Naive thymus-derived CD4-positive, alpha-beta T cell (primary cell): ENCODE data around the gene CELF2. TPM values are rescaled to one million over a fixed set of nuclear protein-coding genes. Genes with fewer than 3 reads are reported as not detected.

Experiments used
- ATAC-seq: fragments of 150-1000 bp; cut with Tn5 transposase; 2 replicates; pipeline ENCODE4 v1.10.0; 2021; ENCODE audit warnings: mild to moderate bottlenecking, moderate library complexity
- CTCF ChIA-PET: fragments of 350-600 bp; sonication (Branson Sonifier 250); formaldehyde crosslinking; loops from one replicate; lab custom pipeline; 2021; ENCODE audit warnings: antibody characterized with exemption; lab: Charles Lee
- POLR2A ChIA-PET: fragments of 350-600 bp; sonication (Branson Sonifier 250); formaldehyde crosslinking; loops from one replicate; lab custom pipeline; 2021; ENCODE audit warnings: antibody characterized with exemption, inconsistent platforms; lab: Charles Lee
- DNase-seq, 9 donors: peaks; one replicate each; pipeline versions ENCODE4 v3.0.0 to v3.0.0-alpha.2; 2020 to 2022; ENCODE audit warnings: mixed read lengths in 1 of 9
- H3K27ac ChIP-seq: one replicate; pipeline ENCODE4 v1.7.0; 2013; ENCODE audit warnings: mild to moderate bottlenecking, low read depth, low read length, moderate library complexity
- H3K27me3 ChIP-seq, 2 donors: one replicate each; pipeline ENCODE4 v1.7.0; 2013; ENCODE audit warnings: low read length in 2 of 2, mild to moderate bottlenecking in 2 of 2, moderate library complexity in 2 of 2; ENCODE audit not compliant: control insufficient read depth in 2 of 2, insufficient read depth in 2 of 2
- H3K36me3 ChIP-seq, 3 experiments: 1 replicate in 2 of 3; 2 replicates in 1 of 3; pipeline ENCODE4 v1.7.0; 2013; ENCODE audit warnings: low read length in 3 of 3, mild to moderate bottlenecking in 3 of 3, moderate library complexity in 1 of 3; ENCODE audit not compliant: insufficient read depth in 3 of 3, control insufficient read depth in 2 of 3
- H3K4me1 ChIP-seq, 2 donors: one replicate each; pipeline ENCODE4 v1.7.0; 2013; ENCODE audit warnings: low read length in 2 of 2, mild to moderate bottlenecking in 2 of 2, moderate library complexity in 1 of 2; ENCODE audit not compliant: control insufficient read depth in 2 of 2, insufficient read depth in 2 of 2
- H3K4me3 ChIP-seq: 2 replicates; pipeline ENCODE4 v1.7.0; 2013; ENCODE audit warnings: mild to moderate bottlenecking, low read length
- H3K9me3 ChIP-seq, 3 experiments: 1 replicate in 2 of 3; 2 replicates in 1 of 3; pipeline ENCODE4 v1.7.0; 2013; ENCODE audit warnings: low read length in 3 of 3; ENCODE audit not compliant: control insufficient read depth in 2 of 3
- H3K27ac Mint-ChIP-seq, 9 donors: one replicate each; pipeline ENCODE4 v1.8.0; 2020 to 2022; ENCODE audit warnings: mixed read lengths in 9 of 9, mild to moderate bottlenecking in 8 of 9, moderate library complexity in 5 of 9, inconsistent platforms in 2 of 9
- H3K27me3 Mint-ChIP-seq, 5 donors: one replicate each; pipeline ENCODE4 v1.8.0; 2021 to 2022; ENCODE audit warnings: mixed read lengths in 5 of 5, mild to moderate bottlenecking in 1 of 5
- H3K36me3 Mint-ChIP-seq, 5 donors: one replicate each; pipeline ENCODE4 v1.8.0; 2020 to 2022; ENCODE audit warnings: mixed read lengths in 5 of 5, mild to moderate bottlenecking in 3 of 5, inconsistent platforms in 1 of 5
- H3K4me1 Mint-ChIP-seq, 7 donors: one replicate each; pipeline ENCODE4 v1.8.0; 2020 to 2022; ENCODE audit warnings: mixed read lengths in 7 of 7, mild to moderate bottlenecking in 3 of 7, inconsistent platforms in 1 of 7
- H3K4me3 Mint-ChIP-seq, 10 donors: one replicate each; pipeline ENCODE4 v1.8.0; 2020 to 2022; ENCODE audit warnings: mild to moderate bottlenecking in 10 of 10, mixed read lengths in 10 of 10, moderate library complexity in 6 of 10, inconsistent platforms in 2 of 10
- H3K9me3 Mint-ChIP-seq, 11 donors: one replicate each; pipeline ENCODE4 v1.8.0; 2020 to 2022; ENCODE audit warnings: mixed read lengths in 11 of 11, mild to moderate bottlenecking in 4 of 11, inconsistent platforms in 1 of 11, moderate library complexity in 1 of 11
- intact Hi-C, 2 donors: fragments of 100-400 bp; cut with micrococcal nuclease; formaldehyde crosslinking; loops; one replicate each; pipeline ENCODE4 v1.15.1; 2023
- polyA plus RNA-seq, 2 donors: library from polyadenylated mRNA; unstranded; fragments of 300-500 nt; fragmentation: Illumina TruSeq; gene quantifications; one replicate each; pipeline ENCODE4 v1.2.3, GENCODE V29; 2021
- total RNA-seq, 6 experiments: library from RNA in 5 of 6; stranded (reverse) in 5 of 6; gene quantifications; 1 replicate in 5 of 6; 2 replicates in 1 of 6; pipeline ENCODE4 v1.2.3 and lab custom pipeline; 2021 to 2026

The CELF2 gene
- total and polyA plus RNA-seq, 7 experiments from 2014 or later: 135 to 207 (median 178) TPM

- Mint-ChIP-seq H3K27me3 (no peaks in the 10 kb centered on the region), H3K36me3 (peaks cover 52 to 95% (median 93%) of the 10 kb centered on the region in 5 donors), H3K4me1 (peaks cover 19 to 51% (median 42%) of the 10 kb centered on the region in 7 donors), H3K9me3 (peaks cover 0 to 52% (median 17%) of the 10 kb centered on the region in 11 donors), H3K27ac (peak overlapping the region in 6 of 9 donors; percentile 17 to 77 (median 44)), H3K4me3 (peak overlapping the region in 1 of 10 donors; percentile 32)
- DNase-seq: no peak
- intact Hi-C loops: no loop called here
- Histone ChIP-seq H3K36me3 (peaks cover 24 to 93% (median 44%) of the 10 kb centered on the region in 3 experiments), H3K4me3 (no peak overlapping the region), H3K4me1 (no peaks in the 10 kb centered on the region), H3K27ac (no peak overlapping the region), H3K9me3 (peaks cover 0 to 25% (median 0%) of the 10 kb centered on the region in 3 experiments), H3K27me3 (no peaks in the 10 kb centered on the region)
- ChIA-PET POLR2A (interaction anchor here (1.0 kb wide), 1 partner anchor 9 kb away, joined by 3 read pairs; no protein-coding TSS in a partner anchor), CTCF (no interaction called here)
- ATAC-seq: no peak
These were observed 288.3 kb downstream of the CELF2 start for GRCh38 chr10:11305825-11306593.

- Mint-ChIP-seq H3K9me3 (peaks cover 0 to 61% (median 20%) of the 10 kb centered on the region in 11 donors), H3K36me3 (peaks cover 58 to 99% (median 97%) of the 10 kb centered on the region in 5 donors), H3K4me1 (peaks cover 19 to 60% (median 47%) of the 10 kb centered on the region in 7 donors), H3K27me3 (no peaks in the 10 kb centered on the region), H3K27ac (peak overlapping the region in 4 of 9 donors; percentile 34 to 73 (median 58)), H3K4me3 (peak overlapping the region in 2 of 10 donors; percentile 16 to 32)
- H3K27me3 ChIP-seq: no peaks in the 10 kb centered on the region
- ChIA-PET CTCF (no interaction called here), POLR2A (no interaction called here)
- DNase-seq: no peak
- no peaks in the 10 kb centered on the region for H3K4me1 ChIP-seq
- no peak for ATAC-seq
- peaks cover 0 to 25% (median 0%) of the 10 kb centered on the region in 3 experiments for H3K9me3 ChIP-seq
- no peak overlapping the region for H3K4me3 ChIP-seq
- intact Hi-C loops: no loop called here
- no peak overlapping the region for H3K27ac ChIP-seq
- peaks cover 31 to 92% (median 44%) of the 10 kb centered on the region in 3 experiments for H3K36me3 ChIP-seq
These were observed 289.3 kb downstream of the CELF2 start for GRCh38 chr10:11307004-11307403.

- H3K4me3 Mint-ChIP-seq: peak overlapping the region in 5 of 10 donors; percentile 2 to 17 (median 10)
- ATAC-seq (no peak), DNase-seq (no peak)
- ChIA-PET POLR2A (no interaction called here), CTCF (no interaction called here)
- intact Hi-C loops: no loop called here
- no peaks in the 10 kb centered on the region for H3K4me1 ChIP-seq
- H3K27ac ChIP-seq: no peak overlapping the region
- peaks cover 31 to 87% (median 42%) of the 10 kb centered on the region in 3 experiments for H3K36me3 ChIP-seq
- H3K9me3 ChIP-seq: peaks cover 0 to 25% (median 0%) of the 10 kb centered on the region in 3 experiments
- peaks cover 20 to 59% (median 48%) of the 10 kb centered on the region in 7 donors for H3K4me1 Mint-ChIP-seq
- no peak overlapping the region for H3K4me3 ChIP-seq
- peak overlapping the region in 7 of 9 donors; percentile 14 to 91 (median 76) for H3K27ac Mint-ChIP-seq
- H3K9me3 Mint-ChIP-seq: peaks cover 0 to 58% (median 20%) of the 10 kb centered on the region in 11 donors
- H3K27me3 Mint-ChIP-seq: no peaks in the 10 kb centered on the region
- H3K36me3 Mint-ChIP-seq: peaks cover 50 to 99% (median 93%) of the 10 kb centered on the region in 5 donors
- H3K27me3 ChIP-seq: no peaks in the 10 kb centered on the region
These were observed 290.3 kb downstream of the CELF2 start for GRCh38 chr10:11307937-11308336.

GRCh38 chr10:11311027-11311426 is 293.4 kb downstream of the CELF2 start:
- no peak overlapping the region for H3K4me3 Mint-ChIP-seq
- ChIA-PET CTCF (interaction anchor here (0.7 kb wide), 1 partner anchor 12 kb away, joined by 6 read pairs; no protein-coding TSS in a partner anchor), POLR2A (interaction anchor here (0.6 to 0.7 kb wide), 3 partner anchors 111 to 276 kb away, joined by 3 read pairs; no protein-coding TSS in a partner anchor)
- no peaks in the 10 kb centered on the region for H3K27me3 Mint-ChIP-seq
- Histone ChIP-seq H3K27me3 (no peaks in the 10 kb centered on the region), H3K36me3 (peaks cover 23 to 81% (median 28%) of the 10 kb centered on the region in 3 experiments), H3K4me1 (no peaks in the 10 kb centered on the region), H3K4me3 (no peak overlapping the region), H3K9me3 (peaks cover 0 to 16% (median 0%) of the 10 kb centered on the region in 3 experiments), H3K27ac (peak overlapping the region; percentile 27)
- H3K36me3 Mint-ChIP-seq: peaks cover 46 to 94% (median 85%) of the 10 kb centered on the region in 5 donors
- H3K4me1 Mint-ChIP-seq: peaks cover 21 to 72% (median 62%) of the 10 kb centered on the region in 7 donors
- DNase-seq (no peak), ATAC-seq (no peak)
- H3K27ac Mint-ChIP-seq: peak overlapping the region in 7 of 9 donors; percentile 47 to 83 (median 73)
- intact Hi-C loops: no loop called here
- peaks cover 0 to 45% (median 20%) of the 10 kb centered on the region in 11 donors for H3K9me3 Mint-ChIP-seq

GRCh38 chr10:11313463-11313862 is 295.8 kb downstream of the CELF2 start:
- H3K27ac ChIP-seq: no peak overlapping the region
- no peaks in the 10 kb centered on the region for H3K4me1 ChIP-seq
- H3K4me3 ChIP-seq: no peak overlapping the region
- Mint-ChIP-seq H3K27me3 (no peaks in the 10 kb centered on the region), H3K9me3 (peaks cover 0 to 21% (median 0%) of the 10 kb centered on the region in 11 donors), H3K4me1 (peaks cover 26 to 82% (median 75%) of the 10 kb centered on the region in 7 donors), H3K4me3 (no peak overlapping the region), H3K36me3 (peaks cover 41 to 90% (median 81%) of the 10 kb centered on the region in 5 donors), H3K27ac (peak overlapping the region in 8 of 9 donors; percentile 10 to 86 (median 74))
- no peak for ATAC-seq
- no peaks in the 10 kb centered on the region for H3K27me3 ChIP-seq
- no peaks in the 10 kb centered on the region for H3K9me3 ChIP-seq
- no peak for DNase-seq
- intact Hi-C loops: no loop called here
- H3K36me3 ChIP-seq: peaks cover 14 to 81% (median 24%) of the 10 kb centered on the region in 3 experiments
- CTCF ChIA-PET: no interaction called here
- POLR2A ChIA-PET: no interaction called here

- peaks cover 33 to 86% (median 79%) of the 10 kb centered on the region in 7 donors for H3K4me1 Mint-ChIP-seq
- peaks cover 36 to 84% (median 69%) of the 10 kb centered on the region in 5 donors for H3K36me3 Mint-ChIP-seq
- ChIA-PET CTCF (interaction anchor here (1.7 kb wide), 1 partner anchor 9 kb away, joined by 3 read pairs; no protein-coding TSS in a partner anchor), POLR2A (no interaction called here)
- Histone ChIP-seq H3K27ac (no peak overlapping the region), H3K4me3 (no peak overlapping the region), H3K9me3 (no peaks in the 10 kb centered on the region), H3K27me3 (no peaks in the 10 kb centered on the region), H3K4me1 (peaks cover 16 to 18% of the 10 kb centered on the region in 2 donors), H3K36me3 (peaks cover 26 to 95% (median 27%) of the 10 kb centered on the region in 3 experiments)
- H3K9me3 Mint-ChIP-seq: peaks cover 0 to 4% (median 0%) of the 10 kb centered on the region in 11 donors
- H3K27me3 Mint-ChIP-seq: no peaks in the 10 kb centered on the region
- intact Hi-C loops: no loop called here
- DNase-seq: no peak
- peak; percentile 12 for ATAC-seq
- peak overlapping the region; percentile 28 to 92 (median 79) for H3K27ac Mint-ChIP-seq
- H3K4me3 Mint-ChIP-seq: peak overlapping the region in 6 of 10 donors; percentile 9 to 67 (median 34)
These were observed 300.4 kb downstream of the CELF2 start for GRCh38 chr10:11317936-11318670.
